ENCODE data around the gene ADAM12. TPM values are rescaled to one million over a fixed set of nuclear protein-coding genes. Genes with fewer than 3 reads are reported as not detected.

The ADAM12 gene
- polyA plus RNA-seq, 1 donor from 2014 or later: 0.09 TPM

GRCh38 chr10:126199221-126199998 is 188.9 kb downstream of the ADAM12 start:
- no peak for TF ChIP-seq REST (IDR thresholded peaks at IDR 0.05; ENCODE audit: borderline replicate concordance)
- TF ChIP-seq SMC3 (conservative IDR thresholded peaks at IDR 0.05; ENCODE audit: poor library complexity): no peak
- TF ChIP-seq TAF1 (IDR thresholded peaks at IDR 0.05; ENCODE audit: low read depth): no peak
- TF ChIP-seq EP300 (conservative IDR thresholded peaks at IDR 0.05; ENCODE audit: poor library complexity, severe bottlenecking): no peak
- TF ChIP-seq POLR2AphosphoS5 (IDR thresholded peaks at IDR 0.05): no peak
- TF ChIP-seq, protein P1, sequence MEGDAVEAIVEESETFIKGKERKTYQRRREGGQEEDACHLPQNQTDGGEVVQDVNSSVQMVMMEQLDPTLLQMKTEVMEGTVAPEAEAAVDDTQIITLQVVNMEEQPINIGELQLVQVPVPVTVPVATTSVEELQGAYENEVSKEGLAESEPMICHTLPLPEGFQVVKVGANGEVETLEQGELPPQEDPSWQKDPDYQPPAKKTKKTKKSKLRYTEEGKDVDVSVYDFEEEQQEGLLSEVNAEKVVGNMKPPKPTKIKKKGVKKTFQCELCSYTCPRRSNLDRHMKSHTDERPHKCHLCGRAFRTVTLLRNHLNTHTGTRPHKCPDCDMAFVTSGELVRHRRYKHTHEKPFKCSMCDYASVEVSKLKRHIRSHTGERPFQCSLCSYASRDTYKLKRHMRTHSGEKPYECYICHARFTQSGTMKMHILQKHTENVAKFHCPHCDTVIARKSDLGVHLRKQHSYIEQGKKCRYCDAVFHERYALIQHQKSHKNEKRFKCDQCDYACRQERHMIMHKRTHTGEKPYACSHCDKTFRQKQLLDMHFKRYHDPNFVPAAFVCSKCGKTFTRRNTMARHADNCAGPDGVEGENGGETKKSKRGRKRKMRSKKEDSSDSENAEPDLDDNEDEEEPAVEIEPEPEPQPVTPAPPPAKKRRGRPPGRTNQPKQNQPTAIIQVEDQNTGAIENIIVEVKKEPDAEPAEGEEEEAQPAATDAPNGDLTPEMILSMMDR (IDR thresholded peaks at IDR 0.05; ENCODE audit: poor library complexity, severe bottlenecking): no peak
- TF ChIP-seq EZH2 (IDR thresholded peaks at IDR 0.05; ENCODE audit: borderline replicate concordance, insufficient read depth, low read length, poor library complexity, severe bottlenecking): no peak
- TF ChIP-seq RAD21 (conservative IDR thresholded peaks at IDR 0.05): no peak
- TF ChIP-seq MXI1 (conservative IDR thresholded peaks at IDR 0.05; ENCODE audit: poor library complexity, severe bottlenecking): no peak
- H2AFZ ChIP-seq (ENCODE audit: low read depth, low read length): no peak overlapping the region

GRCh38 chr10:126198681-126199080 is 189.6 kb downstream of the ADAM12 start:
- Histone ChIP-seq H3F3A (ENCODE audit: insufficient read depth, low read length, poor library complexity, severe bottlenecking) (no peaks in the 10 kb centered on the region), H3K79me2 (replicated peaks; ENCODE audit: insufficient read depth, low read length) (no peaks in the 10 kb centered on the region), H3K27me3 (ENCODE audit: insufficient read depth, low read depth, low read length) (no peaks in the 10 kb centered on the region), H3K9me3 (ENCODE audit: low read length) (no peaks in the 10 kb centered on the region), H3K4me3 (ENCODE audit: low read length) (no peak overlapping the region), H3K4me2 (ENCODE audit: low read length) (no peak overlapping the region), H2AFZ (ENCODE audit: low read depth, low read length) (no peak overlapping the region), H3K9ac (ENCODE audit: low read length) (no peak overlapping the region), H4K20me1 (ENCODE audit: insufficient read depth) (no peaks in the 10 kb centered on the region), H3K9me2 (ENCODE audit: insufficient read depth, low read length) (no peaks in the 10 kb centered on the region), H3K27ac (ENCODE audit: low read length) (no peak overlapping the region), H3K36me3 (ENCODE audit: insufficient read depth, low read length) (no peaks in the 10 kb centered on the region)
- TF ChIP-seq EP300 (conservative IDR thresholded peaks at IDR 0.05; ENCODE audit: poor library complexity, severe bottlenecking) (no peak), TAF1 (IDR thresholded peaks at IDR 0.05; ENCODE audit: low read depth) (no peak), REST (IDR thresholded peaks at IDR 0.05; ENCODE audit: borderline replicate concordance) (no peak), RAD21 (conservative IDR thresholded peaks at IDR 0.05) (no peak), EZH2 (IDR thresholded peaks at IDR 0.05; ENCODE audit: borderline replicate concordance, insufficient read depth, low read length, poor library complexity, severe bottlenecking) (no peak), SMC3 (conservative IDR thresholded peaks at IDR 0.05; ENCODE audit: poor library complexity) (no peak), MXI1 (conservative IDR thresholded peaks at IDR 0.05; ENCODE audit: poor library complexity, severe bottlenecking) (no peak), POLR2AphosphoS5 (IDR thresholded peaks at IDR 0.05) (no peak)
- TF ChIP-seq, protein P1 (IDR thresholded peaks at IDR 0.05; ENCODE audit: poor library complexity, severe bottlenecking): no peak

More at GRCh38 chr10:126199221-126199998, 188.9 kb downstream of the ADAM12 start:
- H3K27ac ChIP-seq (ENCODE audit: low read length): no peak overlapping the region
- H3F3A ChIP-seq (ENCODE audit: insufficient read depth, low read length, poor library complexity, severe bottlenecking): no peaks in the 10 kb centered on the region
- H3K79me2 ChIP-seq (replicated peaks; ENCODE audit: insufficient read depth, low read length): no peaks in the 10 kb centered on the region
- no peak overlapping the region for H3K4me3 ChIP-seq (ENCODE audit: low read length)
- no peaks in the 10 kb centered on the region for H3K27me3 ChIP-seq (ENCODE audit: insufficient read depth, low read depth, low read length)
- no peak overlapping the region for H3K4me2 ChIP-seq (ENCODE audit: low read length)
- H4K20me1 ChIP-seq (ENCODE audit: insufficient read depth): no peaks in the 10 kb centered on the region
- no peak overlapping the region for H3K9ac ChIP-seq (ENCODE audit: low read length)
- H3K36me3 ChIP-seq (ENCODE audit: insufficient read depth, low read length): no peaks in the 10 kb centered on the region
- no peaks in the 10 kb centered on the region for H3K9me3 ChIP-seq (ENCODE audit: low read length)
- H3K9me2 ChIP-seq (ENCODE audit: insufficient read depth, low read length): no peaks in the 10 kb centered on the region
